GM21360 (cell line): ENCODE measurements around the gene HILPDA.
"Not testable (repeated sequence)": the region's sequence is repeated elsewhere in the genome, so short reads cannot be mapped to it uniquely, and the experiment has no call there.

ENCODE experiments used
- ATAC-seq: cut with Tn5 transposase; IDR thresholded peaks from one replicate; pipeline ENCODE4 v1.9.1; 2021; ENCODE audit warnings: mild to moderate bottlenecking, moderate library complexity; ENCODE audit not compliant: unreplicated experiment

HILPDA gene

DNA sequence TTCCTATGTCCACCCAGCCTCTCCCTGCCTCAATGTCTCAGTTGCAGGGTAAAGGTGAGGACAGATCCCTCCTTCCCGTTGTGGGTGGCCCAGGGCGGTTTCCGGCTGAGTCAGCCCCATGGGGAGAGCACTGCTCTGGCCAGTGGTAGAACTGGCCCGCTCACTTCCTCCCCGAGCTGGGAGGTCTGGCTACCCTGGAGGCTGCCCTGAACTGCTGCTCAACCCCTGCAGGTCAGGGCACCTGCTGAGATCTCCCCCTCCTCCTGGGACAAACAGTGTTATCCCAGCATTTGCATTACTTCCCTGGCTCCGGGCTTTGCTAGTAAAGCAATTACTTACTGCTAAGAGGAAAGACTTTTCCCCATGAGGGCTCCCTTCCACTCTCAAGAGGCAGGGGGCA, 24.5 kb upstream of the HILPDA start:
- no peak for ATAC-seq

DNA sequence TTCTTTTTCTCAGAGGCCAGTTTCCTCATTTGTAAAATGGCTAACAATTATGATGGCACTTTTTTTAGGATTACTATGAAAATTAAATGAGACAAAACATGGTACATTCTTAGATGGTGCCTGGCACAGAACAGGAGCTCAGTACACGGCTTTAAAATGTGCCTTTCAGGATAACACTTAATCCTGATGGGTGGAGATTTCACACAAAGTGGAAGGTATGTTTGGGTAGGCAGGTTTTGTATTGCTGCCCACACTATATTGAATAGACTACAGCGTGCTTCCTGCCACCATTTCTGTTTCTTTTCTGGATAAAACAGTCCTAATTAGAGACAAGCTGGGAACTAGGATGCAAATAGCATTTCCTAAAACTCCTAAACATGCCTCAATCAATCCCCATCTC, 23.9 kb upstream of the HILPDA start:
- ATAC-seq: no peak

DNA sequence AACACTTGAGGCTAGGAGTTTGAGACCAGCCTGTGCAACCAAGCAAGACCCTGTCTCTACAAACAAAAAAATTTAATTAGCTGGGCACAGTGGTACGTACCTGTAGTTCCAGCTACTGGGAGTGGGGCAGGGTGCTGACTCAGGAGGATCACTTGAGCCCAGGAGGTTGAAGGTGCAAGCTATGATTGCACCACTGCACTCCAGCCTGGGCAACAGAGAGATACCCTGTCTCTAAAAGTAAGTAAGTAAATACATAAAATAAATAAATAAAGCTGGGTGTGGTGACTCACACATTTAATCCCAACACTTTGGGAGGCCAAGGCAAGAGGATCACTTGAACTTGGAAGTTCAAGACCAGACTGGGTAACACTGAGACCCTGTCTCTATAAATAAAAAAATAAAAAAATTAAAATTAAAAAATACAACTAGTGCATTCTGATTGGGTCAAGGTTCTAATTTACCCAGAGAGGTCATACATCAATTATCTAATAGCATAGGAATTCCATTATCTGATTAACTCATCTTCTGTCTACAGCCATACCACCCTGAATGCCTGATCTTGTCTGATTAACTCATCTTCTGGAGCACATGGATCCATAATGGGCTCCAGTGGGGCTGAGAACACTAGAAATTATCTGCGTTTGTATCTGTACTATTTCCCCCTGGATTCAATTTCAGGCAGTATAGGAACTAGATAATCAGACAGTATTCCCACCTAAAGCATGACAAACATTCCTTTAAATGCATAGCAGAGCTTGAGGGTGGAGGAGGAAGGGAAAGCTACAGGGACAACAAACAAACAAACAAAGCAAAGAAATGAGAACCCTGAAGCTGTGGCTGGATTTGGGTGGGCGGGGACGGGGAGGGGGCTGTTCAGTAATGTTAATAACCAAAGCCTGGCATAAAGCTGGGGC, 21.0 kb upstream of the HILPDA start:
- no peak for ATAC-seq

DNA sequence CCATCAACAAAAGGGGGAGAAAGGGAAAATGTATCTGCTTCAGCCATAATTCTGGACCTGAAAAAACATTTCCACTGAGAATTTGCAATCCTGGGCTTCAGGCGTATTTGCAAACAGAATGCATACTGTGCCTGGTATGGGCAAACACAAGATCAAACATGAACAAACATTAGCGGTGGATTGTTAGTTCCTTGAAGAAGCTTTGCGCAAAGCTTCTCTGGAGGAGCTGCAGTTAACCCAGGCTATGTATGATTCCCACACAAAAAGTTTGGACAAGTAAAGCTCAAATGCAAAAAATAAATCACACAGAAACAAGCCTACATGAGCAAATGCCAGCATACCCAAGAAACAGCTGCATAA, 20.4 kb upstream of the HILPDA start:
- ATAC-seq: no peak

DNA sequence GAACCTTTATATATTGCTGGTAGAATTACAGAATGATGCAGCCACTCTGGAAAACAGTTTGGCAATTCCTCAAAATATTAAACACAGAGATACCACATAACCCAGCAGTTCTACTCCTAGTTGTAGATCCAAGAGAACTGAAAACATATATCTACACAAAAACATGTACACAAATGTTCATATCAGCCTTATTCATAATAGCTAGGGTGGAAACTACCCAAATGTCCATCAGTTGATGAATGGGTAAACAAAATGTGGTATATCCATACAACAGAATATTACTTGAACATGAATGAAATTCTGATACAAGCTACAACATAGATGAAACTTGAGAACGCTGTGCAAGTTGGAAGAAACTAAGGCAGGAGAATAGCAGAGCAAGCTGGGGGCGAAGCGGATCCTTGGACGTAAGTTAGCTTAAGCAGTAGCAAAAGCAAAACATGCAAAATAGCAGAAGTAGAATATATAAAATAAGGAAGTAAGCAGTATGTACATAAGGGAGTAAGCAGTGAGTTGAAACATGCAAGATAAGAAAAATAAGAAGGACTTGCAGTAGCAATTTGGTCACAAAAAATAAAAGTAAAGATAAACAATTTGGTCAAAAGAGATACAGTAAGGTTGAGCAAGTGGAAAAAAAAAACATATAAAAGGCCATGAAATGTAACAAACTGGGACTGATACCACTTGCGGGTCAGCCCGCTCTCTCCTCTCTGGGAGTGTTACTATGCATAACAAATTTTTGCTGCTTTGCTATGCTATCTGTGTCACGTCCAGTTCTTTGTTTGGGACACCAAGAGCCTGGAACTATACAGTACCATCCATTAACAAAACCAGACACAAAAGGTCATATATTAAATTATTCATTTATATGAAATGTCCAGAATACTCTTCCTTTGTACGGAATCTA, 18.0 kb upstream of the HILPDA start:
- ATAC-seq: no peak

DNA sequence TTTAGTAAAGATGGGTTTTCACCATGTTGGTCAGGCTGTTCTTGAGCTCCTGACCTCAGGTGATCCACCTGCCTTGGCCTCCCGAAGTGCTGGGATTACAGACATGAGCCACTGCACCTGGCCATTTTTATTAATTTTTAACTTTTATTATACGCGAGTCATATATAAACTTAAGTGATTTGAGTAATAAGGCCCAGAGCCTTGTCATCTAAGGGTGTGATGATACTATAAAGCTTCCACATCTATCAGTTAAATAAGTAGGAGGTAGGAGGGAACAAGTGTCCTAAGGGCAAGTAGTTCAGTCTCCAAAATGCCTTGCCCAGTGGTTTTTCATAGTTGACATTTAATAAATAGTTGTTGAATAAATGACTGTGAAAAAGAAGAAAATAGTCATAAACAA, 13.3 kb upstream of the HILPDA start:
- no peak for ATAC-seq

DNA sequence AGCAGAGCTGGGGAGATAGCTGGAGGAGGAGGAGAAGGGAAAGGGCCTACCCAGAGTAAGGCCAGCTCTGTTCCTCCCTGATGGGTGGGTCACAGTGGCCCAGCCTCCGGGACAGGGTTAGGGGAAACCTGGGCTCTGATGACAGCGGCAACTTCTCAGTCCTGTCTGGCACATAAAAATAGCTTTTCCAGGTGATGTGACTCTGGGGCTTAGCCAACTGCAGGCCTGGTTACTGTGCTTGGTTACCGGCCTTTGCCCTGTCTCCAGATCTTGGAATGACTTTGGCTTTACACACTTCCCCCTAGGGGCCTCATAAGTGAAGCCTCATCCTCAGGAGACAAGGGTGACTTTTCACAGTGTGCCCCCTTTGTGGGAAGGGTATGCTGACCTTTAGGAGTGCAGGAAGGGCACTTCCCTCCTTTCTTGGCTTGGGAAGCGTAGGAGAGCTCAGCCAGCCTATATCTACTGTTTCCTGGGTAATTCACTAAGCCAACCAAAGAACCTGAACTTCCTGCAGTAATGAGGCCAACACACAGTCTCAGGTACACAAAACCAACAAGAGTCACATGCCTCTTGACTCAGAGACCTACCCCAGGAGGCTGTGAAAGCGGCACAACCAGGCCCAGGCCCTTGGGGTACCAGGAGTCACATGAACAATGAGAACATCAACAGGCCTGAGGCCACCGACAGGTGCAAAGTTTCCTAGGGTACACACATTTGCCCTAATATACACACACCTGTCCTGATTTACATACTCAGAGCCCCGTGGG, 11.7 kb upstream of the HILPDA start:
- no peak for ATAC-seq

DNA sequence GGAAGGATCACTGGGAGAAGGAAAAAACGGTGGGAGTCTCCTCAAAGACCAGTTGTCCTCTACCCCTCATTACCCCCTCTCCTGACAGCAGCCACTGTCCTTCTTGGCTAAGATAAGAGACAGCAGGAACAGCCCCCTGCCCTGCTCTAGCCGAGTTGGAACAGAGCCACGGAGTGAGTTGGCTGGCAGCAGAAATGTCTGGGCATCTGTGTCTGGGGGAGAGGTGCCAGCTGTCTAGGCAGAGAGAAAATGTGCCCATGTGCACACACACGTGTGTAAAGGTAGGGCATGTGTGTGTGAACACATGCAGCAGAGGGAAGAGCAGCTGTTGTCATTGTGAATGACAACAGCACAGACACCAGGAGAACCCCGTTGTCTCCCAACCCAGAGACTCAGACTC, 9.4 kb upstream of the HILPDA start:
- ATAC-seq: no peak

DNA sequence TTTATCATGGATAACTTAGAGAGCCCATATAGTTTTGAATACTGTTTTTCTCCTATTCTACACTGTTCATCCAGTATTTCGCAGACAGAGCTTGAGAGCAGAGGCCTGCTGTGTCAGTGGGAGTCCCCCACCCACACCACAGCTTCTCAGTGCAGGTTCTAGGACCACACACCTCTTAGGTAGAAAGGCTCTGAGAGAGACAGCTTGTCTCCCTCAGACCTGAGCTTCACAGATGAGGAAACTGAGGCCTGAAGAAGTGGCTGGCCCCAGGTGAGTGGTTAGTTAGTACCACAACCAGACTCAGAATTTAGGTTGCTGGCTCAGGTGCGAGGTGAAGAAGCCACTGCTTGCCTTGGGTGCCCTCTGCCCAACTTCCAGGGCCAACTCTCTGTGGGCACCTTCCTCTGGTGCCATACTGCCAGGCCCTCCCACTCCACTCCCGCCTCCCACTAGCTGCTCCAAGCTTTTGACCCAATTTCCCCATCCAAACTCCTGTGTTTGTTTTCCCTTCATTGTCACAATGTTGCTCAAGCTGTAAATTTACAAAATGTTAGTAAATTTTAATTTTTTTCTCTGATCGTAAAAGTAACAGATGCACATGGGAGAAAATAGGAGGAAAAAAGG, 7.6 kb upstream of the HILPDA start:
- ATAC-seq: no peak

DNA sequence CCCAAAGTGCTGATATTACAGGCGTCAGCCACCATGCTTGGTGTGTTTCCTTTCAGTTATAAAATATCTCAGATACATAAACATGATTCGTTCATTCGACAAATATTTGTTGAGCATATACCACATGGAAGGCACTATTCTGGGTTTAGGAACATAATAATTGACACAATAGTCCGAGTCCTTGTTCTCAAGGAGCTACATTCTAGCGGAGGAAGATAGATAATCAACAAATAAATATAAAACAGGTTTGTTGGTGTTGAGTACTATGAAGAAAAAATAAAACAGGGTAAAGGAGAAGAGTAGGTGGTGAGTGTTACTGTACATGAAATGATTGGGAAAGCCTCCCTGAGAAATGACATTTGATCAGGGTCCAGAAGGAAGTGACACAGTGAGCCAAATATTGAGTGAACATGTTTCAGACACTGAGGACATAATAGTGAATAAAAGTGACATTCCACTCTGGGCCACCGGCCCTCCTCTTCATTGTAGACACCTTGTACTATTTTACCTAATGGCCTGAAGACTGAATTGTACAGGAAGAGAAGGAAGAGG, 6.9 kb upstream of the HILPDA start:
- ATAC-seq: no peak

DNA sequence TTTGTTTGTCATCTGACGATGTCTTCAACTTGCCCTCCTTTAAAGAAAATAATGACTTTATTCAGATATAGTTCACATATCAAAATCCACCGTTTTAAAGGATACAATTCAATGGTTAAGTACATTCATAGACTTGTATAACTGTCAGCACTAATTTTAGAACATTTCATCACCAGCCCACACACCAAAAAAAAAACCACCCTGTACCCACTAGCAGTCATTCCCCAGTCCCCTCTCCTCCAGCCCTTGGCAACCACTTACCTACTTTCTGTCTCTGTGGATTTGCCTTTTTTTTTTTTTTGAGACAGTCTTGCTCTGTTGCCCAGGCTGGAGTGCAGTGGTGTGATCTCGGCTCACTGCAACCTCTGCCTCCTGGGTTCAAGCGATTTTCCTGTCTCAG, 5.3 kb upstream of the HILPDA start:
- ATAC-seq: no peak

DNA sequence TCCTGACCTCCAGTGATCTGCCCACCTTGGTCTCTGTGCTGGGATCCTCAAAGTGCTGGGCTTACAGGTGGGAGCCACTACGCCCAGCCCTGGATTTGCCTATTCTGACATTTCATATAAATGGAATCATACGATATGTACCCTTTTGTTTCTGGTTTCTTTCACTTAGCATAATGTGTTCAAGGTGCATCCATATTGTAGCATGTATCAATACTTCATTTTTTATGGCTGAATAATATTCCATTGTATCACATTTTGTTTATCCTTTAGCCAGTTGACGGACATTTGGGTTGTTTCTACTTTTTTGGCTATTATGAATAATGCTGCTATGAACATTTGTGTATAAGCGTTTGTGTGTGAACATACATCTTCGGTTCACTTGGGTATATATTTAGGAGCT, 4.8 kb upstream of the HILPDA start:
- no peak for ATAC-seq

DNA sequence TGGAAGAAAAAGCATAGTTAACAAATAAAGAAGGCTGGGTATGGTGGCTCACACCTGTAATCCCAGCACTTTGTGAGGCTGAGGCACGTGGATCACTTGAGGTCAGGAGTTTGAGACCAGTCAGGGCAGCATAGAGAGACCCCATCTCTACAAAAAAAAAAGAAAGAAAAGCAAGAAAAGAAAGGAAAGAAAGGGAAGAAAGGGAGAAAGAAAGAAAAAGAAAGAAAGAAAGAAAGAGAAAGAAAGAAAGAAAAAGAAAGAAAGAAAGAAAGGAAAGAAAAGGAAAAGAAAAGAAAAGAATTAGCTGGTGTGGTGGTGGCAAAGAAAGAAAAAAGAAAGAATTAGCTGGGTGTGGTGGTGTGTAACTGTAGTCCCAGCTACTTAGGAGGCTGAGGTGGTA, 3.1 kb upstream of the HILPDA start:
- ATAC-seq: no peak

DNA sequence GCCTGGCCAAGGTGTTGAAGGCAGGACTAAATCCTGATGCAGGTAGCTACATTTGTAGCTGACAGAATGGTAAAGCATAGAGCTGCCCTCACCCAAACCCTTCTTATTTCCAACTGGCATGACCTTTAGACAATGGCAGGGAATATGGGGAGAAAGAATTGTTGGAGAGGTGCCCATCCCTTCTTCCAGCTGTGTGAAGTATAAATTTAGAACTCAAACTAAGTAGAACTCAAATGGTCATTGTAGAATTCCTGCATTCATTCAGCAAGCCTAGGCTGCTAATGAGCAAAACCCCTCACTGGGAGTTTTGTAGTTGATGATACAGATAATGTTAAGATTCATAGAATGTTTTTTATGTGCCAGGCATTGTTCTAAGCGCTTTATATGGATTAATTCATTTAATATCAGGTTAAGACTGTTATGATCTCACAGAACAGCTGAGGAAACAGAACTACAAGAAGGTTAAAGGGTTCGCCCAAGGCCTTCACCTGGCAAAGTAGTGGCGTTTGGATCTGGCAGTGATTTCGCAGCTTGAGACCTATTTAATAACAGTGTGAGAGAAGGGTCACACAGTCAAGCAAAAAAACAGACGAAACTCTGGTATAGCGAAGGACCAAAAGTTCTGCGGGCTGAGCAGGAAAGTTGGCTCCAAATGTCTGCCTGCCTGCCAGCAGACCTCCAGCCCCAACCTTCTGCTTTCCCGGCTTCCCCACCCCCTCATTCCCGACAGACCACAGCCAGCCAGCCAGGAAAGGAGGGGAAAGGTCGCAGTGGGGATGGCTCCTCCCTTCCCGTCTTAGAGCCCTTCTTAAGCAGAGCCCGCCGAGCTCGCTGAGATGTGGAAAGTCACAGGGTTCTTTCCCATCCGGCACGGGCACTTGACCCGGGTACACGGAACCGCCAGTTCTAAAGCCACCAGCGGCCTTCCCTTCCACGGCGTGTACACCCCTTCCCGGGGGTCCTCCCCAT, 1.6 kb upstream of the HILPDA start:
- no peak for ATAC-seq

DNA sequence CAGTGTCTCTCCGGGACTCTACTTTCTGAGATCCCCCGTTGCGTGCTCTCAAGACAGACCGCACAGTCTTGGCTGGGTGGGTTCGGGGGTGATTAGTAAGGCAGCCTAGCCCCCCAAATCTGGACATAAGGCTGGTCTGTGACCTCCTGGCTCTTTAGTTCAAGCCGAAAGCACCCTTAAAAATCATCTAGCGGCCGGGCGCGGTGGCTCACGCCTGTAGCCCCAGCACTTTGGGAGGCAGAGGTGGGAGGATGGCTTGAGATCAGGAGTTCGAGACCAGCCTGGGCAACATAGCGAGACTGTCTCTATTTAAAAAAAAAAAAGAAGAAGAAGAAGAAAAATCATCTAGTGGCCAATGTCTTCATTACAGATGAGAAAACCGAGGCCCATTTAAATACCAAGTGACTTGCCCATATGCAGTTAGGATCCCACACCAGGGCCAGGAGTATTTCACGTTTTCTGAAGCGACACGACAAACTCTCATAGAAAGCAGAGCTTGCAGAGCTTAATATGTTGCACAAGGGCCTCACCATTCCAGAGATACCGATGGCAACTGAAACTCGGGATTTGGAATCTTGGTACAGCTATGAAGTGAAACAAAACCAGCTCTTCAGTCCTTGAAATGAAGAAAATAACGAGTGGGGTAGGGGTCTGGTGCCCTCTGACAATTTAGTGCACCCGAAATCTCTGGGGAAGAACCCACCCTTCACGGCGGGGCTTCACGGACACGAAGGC, 703 bp upstream of the HILPDA start:
- no peak for ATAC-seq

DNA sequence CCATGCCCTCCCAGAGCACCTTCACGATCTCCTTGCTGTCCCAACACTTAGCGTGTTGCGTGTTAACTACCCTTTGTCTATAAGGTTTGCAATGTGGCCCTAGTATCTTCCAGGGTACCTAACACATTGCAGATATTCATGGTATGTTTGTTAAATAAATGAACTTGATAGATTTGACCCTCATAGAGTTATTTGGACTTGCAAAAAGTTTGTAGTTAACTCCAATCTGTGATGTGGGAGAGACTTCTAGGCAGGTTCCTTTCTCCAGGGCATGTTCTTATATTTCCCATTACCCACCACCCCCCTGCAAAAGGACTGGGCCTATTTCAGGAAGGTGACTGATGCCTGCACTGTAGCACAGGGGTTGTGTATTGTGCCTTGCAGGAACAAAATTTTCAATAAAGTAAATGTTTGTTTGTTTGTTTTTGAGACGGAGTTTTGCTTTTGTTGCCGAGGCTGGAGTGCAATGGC, 612 bp downstream of the HILPDA start:
- no peak for ATAC-seq

DNA sequence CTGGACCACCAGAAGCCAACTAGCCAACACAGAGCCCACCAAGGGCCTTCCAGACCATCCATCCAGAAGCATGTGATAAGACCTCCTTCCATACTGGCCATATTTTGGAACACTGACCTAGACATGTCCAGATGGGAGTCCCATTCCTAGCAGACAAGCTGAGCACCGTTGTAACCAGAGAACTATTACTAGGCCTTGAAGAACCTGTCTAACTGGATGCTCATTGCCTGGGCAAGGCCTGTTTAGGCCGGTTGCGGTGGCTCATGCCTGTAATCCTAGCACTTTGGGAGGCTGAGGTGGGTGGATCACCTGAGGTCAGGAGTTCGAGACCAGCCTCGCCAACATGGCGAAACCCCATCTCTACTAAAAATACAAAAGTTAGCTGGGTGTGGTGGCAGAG, 1.7 kb downstream of the HILPDA start:
- not testable (repeated sequence) for ATAC-seq

DNA sequence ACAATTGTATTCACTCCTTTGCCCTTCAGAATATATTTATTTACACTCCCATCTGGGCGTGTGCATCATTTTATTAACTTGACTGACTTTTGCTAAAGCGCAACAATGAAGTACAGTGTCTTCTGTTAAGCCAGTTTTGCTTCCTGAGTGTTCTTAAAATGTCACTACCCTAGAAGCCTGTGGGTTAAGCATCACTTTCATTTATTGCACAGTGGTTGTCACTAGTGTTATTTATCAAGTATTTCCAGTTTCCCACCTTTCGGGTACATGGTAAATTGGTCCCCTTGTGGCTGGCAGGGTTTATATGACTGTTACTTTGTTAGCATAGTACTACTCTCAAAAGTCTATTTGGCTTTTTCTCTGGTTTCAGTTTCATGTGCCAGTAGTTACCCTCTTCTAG, 3.3 kb downstream of the HILPDA start:
- peak; percentile 7 for ATAC-seq
